HEK293 (cell line): Measurements from ENCODE around the gene LRRC4C.

Experiments
- CTCF ChIA-PET: fragments of 350-600 bp; formaldehyde crosslinking; extraction: SDS; loops from one replicate; lab custom pipeline; 2021; ENCODE audit warnings: antibody characterized with exemption; lab: Yijun Ruan, JAX
- POLR2A ChIA-PET: fragments of 300-600 bp; formaldehyde crosslinking; extraction: SDS; loops from one replicate; lab custom pipeline; 2020; ENCODE audit warnings: antibody characterized with exemption, inconsistent platforms; lab: Yijun Ruan, JAX
- H3K27ac ChIP-seq: fragments of 200-500 bp; sonication (Bioruptor generic); 2 replicates; pipeline ENCODE4 v1.5.1; 2014; ENCODE audit warnings: low read depth, low read length, control low read depth, inconsistent platforms; ENCODE audit errors: extremely low read depth
- H3K36me3 ChIP-seq, 2 experiments: fragments of 200-500 bp in 1 of 2; sonication (Bioruptor generic) in 1 of 2; 1 replicate in 1 of 2; 2 replicates in 1 of 2; pipeline ENCODE4 v1.5.1; 2014 to 2017; ENCODE audit warnings: inconsistent platforms in 2 of 2, low read length in 2 of 2; ENCODE audit not compliant: control insufficient read depth in 2 of 2, insufficient read depth in 1 of 2
- H3K4me1 ChIP-seq: fragments of 200-500 bp; sonication (Bioruptor generic); 2 replicates; pipeline ENCODE4 v1.5.1; 2014; ENCODE audit warnings: mild to moderate bottlenecking, low read length, inconsistent platforms; ENCODE audit not compliant: control insufficient read depth, insufficient read depth
- H3K4me3 ChIP-seq: 2 replicates; pipeline ENCODE4 v1.5.1; 2011; ENCODE audit warnings: low read depth, mild to moderate bottlenecking, control low read depth, low read length, moderate library complexity
- H3K9me3 ChIP-seq: fragments of 200-500 bp; sonication (Bioruptor generic); 2 replicates; pipeline ENCODE4 v1.5.1; 2014; ENCODE audit warnings: low read depth, low read length, inconsistent platforms; ENCODE audit not compliant: control insufficient read depth, insufficient read depth
- BCL11B ChIP-seq: fragments of 450-650 bp; formaldehyde crosslinking; IDR thresholded peaks from 2 replicates; pipeline ENCODE4 v1.5.1; 2016; ENCODE audit warnings: low read depth, missing biosample characterization, missing genetic modification characterization
- FEZF1 ChIP-seq: fragments of 450-650 bp; formaldehyde crosslinking; IDR thresholded peaks from 2 replicates; pipeline ENCODE4 v1.5.1; 2016; ENCODE audit warnings: missing biosample characterization, missing genetic modification characterization
- GLI2 ChIP-seq: fragments of 450-650 bp; formaldehyde crosslinking; IDR thresholded peaks from 2 replicates; pipeline ENCODE4; 2017; ENCODE audit warnings: missing biosample characterization, missing genetic modification characterization, low read depth, borderline replicate concordance
- IKZF3 ChIP-seq: fragments of 450-650 bp; IDR thresholded peaks from 2 replicates; pipeline ENCODE4 v1.5.0; 2018; ENCODE audit warnings: missing biosample characterization, mild to moderate bottlenecking, missing genetic modification characterization, moderate library complexity
- KLF9 ChIP-seq: fragments of 450-650 bp; formaldehyde crosslinking; IDR thresholded peaks from 2 replicates; pipeline ENCODE4 v1.5.1; 2016; ENCODE audit warnings: missing biosample characterization, missing genetic modification characterization, low read depth
- SALL2 ChIP-seq: fragments of 450-650 bp; formaldehyde crosslinking; IDR thresholded peaks from 2 replicates; pipeline ENCODE4 v1.5.0; 2017; ENCODE audit warnings: missing biosample characterization, mild to moderate bottlenecking, missing genetic modification characterization, borderline replicate concordance
- TCF7L2 ChIP-seq: IDR thresholded peaks from 2 replicates; pipeline ENCODE4 v1.6.1; 2011; ENCODE audit warnings: low read depth, mild to moderate bottlenecking, inconsistent platforms, low read length, moderate library complexity, borderline replicate concordance
- ZBTB1 ChIP-seq: fragments of 450-650 bp; formaldehyde crosslinking; IDR thresholded peaks from 2 replicates; pipeline ENCODE4 v1.5.1; 2016; ENCODE audit warnings: missing biosample characterization, missing genetic modification characterization
- ZBTB20 ChIP-seq: fragments of 450-650 bp; formaldehyde crosslinking; IDR thresholded peaks from 2 replicates; pipeline ENCODE4 v1.5.1; 2016; ENCODE audit warnings: missing biosample characterization, missing genetic modification characterization
- ZNF121 ChIP-seq: fragments of 450-650 bp; formaldehyde crosslinking; IDR thresholded peaks from 2 replicates; pipeline ENCODE4 v1.5.1; 2016; ENCODE audit warnings: missing biosample characterization, missing genetic modification characterization
- ZNF155 ChIP-seq: fragments of 450-650 bp; formaldehyde crosslinking; IDR thresholded peaks from 2 replicates; pipeline ENCODE4 v1.5.1; 2016; ENCODE audit warnings: missing biosample characterization, missing genetic modification characterization
- ZNF211 ChIP-seq: fragments of 450-650 bp; formaldehyde crosslinking; IDR thresholded peaks from 2 replicates; pipeline ENCODE4 v1.5.1; 2016; ENCODE audit warnings: low read depth, missing biosample characterization, missing genetic modification characterization
- ZNF223 ChIP-seq: fragments of 450-650 bp; formaldehyde crosslinking; IDR thresholded peaks from 2 replicates; pipeline ENCODE4 v1.5.1; 2016; ENCODE audit warnings: missing biosample characterization, missing genetic modification characterization
- ZNF23 ChIP-seq: fragments of 450-650 bp; formaldehyde crosslinking; IDR thresholded peaks from 2 replicates; pipeline ENCODE4 v1.5.1; 2016; ENCODE audit warnings: missing biosample characterization, missing genetic modification characterization, borderline replicate concordance
- ZNF248 ChIP-seq: fragments of 450-650 bp; formaldehyde crosslinking; IDR thresholded peaks from 2 replicates; pipeline ENCODE4 v1.5.1; 2017; ENCODE audit warnings: missing biosample characterization, missing genetic modification characterization
- ZNF266 ChIP-seq: fragments of 450-650 bp; formaldehyde crosslinking; IDR thresholded peaks from 2 replicates; pipeline ENCODE4 v1.5.1; 2016; ENCODE audit warnings: missing biosample characterization, missing genetic modification characterization, low read depth
- ZNF354C ChIP-seq: fragments of 450-650 bp; formaldehyde crosslinking; IDR thresholded peaks from 2 replicates; pipeline ENCODE4 v1.5.1; 2016; ENCODE audit warnings: missing biosample characterization, missing genetic modification characterization, low read depth, borderline replicate concordance
- ZNF433 ChIP-seq: fragments of 450-650 bp; formaldehyde crosslinking; IDR thresholded peaks from 2 replicates; pipeline ENCODE4 v1.5.1; 2016; ENCODE audit warnings: missing biosample characterization, missing genetic modification characterization, low read depth
- ZNF510 ChIP-seq: fragments of 450-650 bp; formaldehyde crosslinking; IDR thresholded peaks from 2 replicates; pipeline ENCODE4 v1.5.1; 2018; ENCODE audit warnings: mild to moderate bottlenecking, missing genetic modification characterization, missing biosample characterization; ENCODE audit not compliant: insufficient replicate concordance
- ZNF521 ChIP-seq: fragments of 450-650 bp; formaldehyde crosslinking; IDR thresholded peaks from 2 replicates; pipeline ENCODE4 v1.5.1; 2017; ENCODE audit warnings: missing biosample characterization, mild to moderate bottlenecking, missing genetic modification characterization
- ZNF529 ChIP-seq: fragments of 450-650 bp; formaldehyde crosslinking; IDR thresholded peaks from 2 replicates; pipeline ENCODE4 v1.5.1; 2017; ENCODE audit warnings: missing genetic modification characterization, missing biosample characterization; ENCODE audit not compliant: insufficient replicate concordance
- ZNF544 ChIP-seq: fragments of 450-650 bp; formaldehyde crosslinking; IDR thresholded peaks from 2 replicates; pipeline ENCODE4 v1.5.0; 2017; ENCODE audit warnings: missing biosample characterization, missing genetic modification characterization
- ZNF701 ChIP-seq: fragments of 450-650 bp; formaldehyde crosslinking; IDR thresholded peaks from 2 replicates; pipeline ENCODE4 v1.5.1; 2016; ENCODE audit warnings: missing biosample characterization, missing genetic modification characterization
- ZNF777 ChIP-seq: fragments of 450-650 bp; formaldehyde crosslinking; IDR thresholded peaks from 2 replicates; pipeline ENCODE4 v1.5.1; 2017; ENCODE audit warnings: missing biosample characterization, missing genetic modification characterization, borderline replicate concordance
- ZNF785 ChIP-seq: fragments of 450-650 bp; formaldehyde crosslinking; IDR thresholded peaks from 2 replicates; pipeline ENCODE4 v1.5.1; 2016; ENCODE audit warnings: missing biosample characterization, missing genetic modification characterization
- ZNF792 ChIP-seq: fragments of 450-650 bp; formaldehyde crosslinking; IDR thresholded peaks from 2 replicates; pipeline ENCODE4 v1.5.1; 2016; ENCODE audit warnings: missing biosample characterization, missing genetic modification characterization
- ZXDB ChIP-seq: fragments of 450-650 bp; formaldehyde crosslinking; IDR thresholded peaks from 2 replicates; pipeline ENCODE4 v1.5.1; 2016; ENCODE audit warnings: missing biosample characterization, missing genetic modification characterization
- TF ChIP-seq, protein P1 (sequence below): fragments of 450-650 bp; formaldehyde crosslinking; IDR thresholded peaks from 2 replicates; pipeline ENCODE4 v1.5.1; 2017; ENCODE audit warnings: missing biosample characterization, missing genetic modification characterization
- TF ChIP-seq, protein P2 (sequence below): fragments of 450-650 bp; formaldehyde crosslinking; IDR thresholded peaks from 2 replicates; pipeline ENCODE4 v1.5.1; 2016; ENCODE audit warnings: missing biosample characterization, missing genetic modification characterization
- TF ChIP-seq, protein P3 (sequence below): fragments of 450-650 bp; formaldehyde crosslinking; IDR thresholded peaks from 2 replicates; pipeline ENCODE4 v1.5.1; 2016; ENCODE audit warnings: missing biosample characterization, missing genetic modification characterization
- TF ChIP-seq, protein P4 (sequence below): fragments of 450-650 bp; formaldehyde crosslinking; IDR thresholded peaks from 2 replicates; pipeline ENCODE4 v1.5.1; 2016; ENCODE audit warnings: missing biosample characterization, missing genetic modification characterization

LRRC4C gene

DNA sequence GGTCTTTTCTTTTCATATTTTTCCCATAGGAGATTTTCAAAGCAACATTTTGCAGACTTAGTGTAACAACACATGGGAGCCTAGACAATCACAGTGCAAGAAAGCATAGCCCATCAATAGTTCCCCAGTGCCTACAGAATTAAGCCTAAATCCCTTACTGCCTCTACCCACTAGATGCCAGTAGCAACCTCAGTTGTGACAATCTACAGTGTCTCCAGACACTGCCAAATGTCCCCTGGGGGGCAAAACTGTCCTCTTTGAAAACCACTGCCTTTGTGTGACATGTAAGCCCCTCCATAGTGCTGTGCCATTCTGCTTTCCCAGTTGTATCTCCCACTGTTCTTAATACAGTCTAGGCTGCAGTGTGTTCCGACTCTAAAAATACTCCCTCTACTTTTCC, 1329.0 kb downstream of the LRRC4C start:
- Histone ChIP-seq H3K4me1 (no peaks in the 10 kb centered on the region), H3K4me3 (no peak overlapping the region), H3K27ac (no peak overlapping the region), H3K36me3 (no peaks in the 10 kb centered on the region), H3K9me3 (no peaks in the 10 kb centered on the region)
- POLR2A ChIA-PET = no interaction called here
- CTCF ChIA-PET = interaction anchor here (1.7 kb wide), 1 partner anchor 164 kb away, joined by 7 read pairs; no protein-coding TSS in a partner anchor
- TF ChIP-seq, protein P1, sequence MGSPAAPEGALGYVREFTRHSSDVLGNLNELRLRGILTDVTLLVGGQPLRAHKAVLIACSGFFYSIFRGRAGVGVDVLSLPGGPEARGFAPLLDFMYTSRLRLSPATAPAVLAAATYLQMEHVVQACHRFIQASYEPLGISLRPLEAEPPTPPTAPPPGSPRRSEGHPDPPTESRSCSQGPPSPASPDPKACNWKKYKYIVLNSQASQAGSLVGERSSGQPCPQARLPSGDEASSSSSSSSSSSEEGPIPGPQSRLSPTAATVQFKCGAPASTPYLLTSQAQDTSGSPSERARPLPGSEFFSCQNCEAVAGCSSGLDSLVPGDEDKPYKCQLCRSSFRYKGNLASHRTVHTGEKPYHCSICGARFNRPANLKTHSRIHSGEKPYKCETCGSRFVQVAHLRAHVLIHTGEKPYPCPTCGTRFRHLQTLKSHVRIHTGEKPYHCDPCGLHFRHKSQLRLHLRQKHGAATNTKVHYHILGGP (tag by site-specific recombination) = no peak
- TF ChIP-seq GLI2 (no peak), SALL2 (tag by site-specific recombination) (no peak), ZXDB (tag by site-specific recombination) (no peak), FEZF1 (tag by site-specific recombination) (no peak), ZNF354C (tag by site-specific recombination) (no peak), IKZF3 (tag by site-specific recombination) (no peak), ZNF223 (tag by site-specific recombination) (no peak)
- TF ChIP-seq, protein P2, sequence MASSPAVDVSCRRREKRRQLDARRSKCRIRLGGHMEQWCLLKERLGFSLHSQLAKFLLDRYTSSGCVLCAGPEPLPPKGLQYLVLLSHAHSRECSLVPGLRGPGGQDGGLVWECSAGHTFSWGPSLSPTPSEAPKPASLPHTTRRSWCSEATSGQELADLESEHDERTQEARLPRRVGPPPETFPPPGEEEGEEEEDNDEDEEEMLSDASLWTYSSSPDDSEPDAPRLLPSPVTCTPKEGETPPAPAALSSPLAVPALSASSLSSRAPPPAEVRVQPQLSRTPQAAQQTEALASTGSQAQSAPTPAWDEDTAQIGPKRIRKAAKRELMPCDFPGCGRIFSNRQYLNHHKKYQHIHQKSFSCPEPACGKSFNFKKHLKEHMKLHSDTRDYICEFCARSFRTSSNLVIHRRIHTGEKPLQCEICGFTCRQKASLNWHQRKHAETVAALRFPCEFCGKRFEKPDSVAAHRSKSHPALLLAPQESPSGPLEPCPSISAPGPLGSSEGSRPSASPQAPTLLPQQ = no peak

DNA sequence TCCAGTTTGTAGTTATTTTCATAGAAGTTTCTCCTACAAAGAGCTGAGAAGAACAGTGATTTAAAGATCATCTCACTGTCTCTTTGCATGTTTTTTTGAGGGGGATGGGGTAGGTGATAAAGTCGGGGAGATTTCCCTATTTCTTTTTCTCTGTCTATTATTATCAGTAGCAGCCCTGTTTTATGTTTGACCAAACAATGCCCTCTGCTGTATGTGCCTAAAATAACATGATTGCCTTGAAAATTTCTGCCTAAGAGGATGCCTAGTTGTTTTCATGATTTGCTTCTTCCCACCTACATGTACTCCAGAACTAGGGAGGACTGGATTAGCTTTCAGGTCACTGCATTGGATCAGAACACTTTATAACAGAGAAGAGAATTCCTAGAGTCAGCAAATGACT, 1330.2 kb downstream of the LRRC4C start:
- Histone ChIP-seq H3K36me3 (no peaks in the 10 kb centered on the region), H3K27ac (no peak overlapping the region), H3K9me3 (no peaks in the 10 kb centered on the region)
- CTCF ChIA-PET = interaction anchor here (1.7 kb wide), 1 partner anchor 165 kb away, joined by 7 read pairs; no protein-coding TSS in a partner anchor
- TF ChIP-seq ZBTB1 (tag by site-specific recombination) (no peak), ZNF785 (tag by site-specific recombination) (no peak), ZNF510 (tag by site-specific recombination) (no peak), ZNF266 (tag by site-specific recombination) (no peak), ZNF701 (tag by site-specific recombination) (no peak), ZNF777 (no peak), ZNF121 (tag by site-specific recombination) (no peak), ZNF248 (tag by site-specific recombination) (no peak), ZNF155 (tag by site-specific recombination) (no peak), BCL11B (tag by site-specific recombination) (no peak), ZNF223 (tag by site-specific recombination) (no peak), ZNF433 (tag by site-specific recombination) (no peak)
- TF ChIP-seq, all 188 proteins: peak for 0
- no peak overlapping the region for H3K4me3 ChIP-seq
- H3K4me1 ChIP-seq = no peaks in the 10 kb centered on the region
- POLR2A ChIA-PET = no interaction called here

DNA sequence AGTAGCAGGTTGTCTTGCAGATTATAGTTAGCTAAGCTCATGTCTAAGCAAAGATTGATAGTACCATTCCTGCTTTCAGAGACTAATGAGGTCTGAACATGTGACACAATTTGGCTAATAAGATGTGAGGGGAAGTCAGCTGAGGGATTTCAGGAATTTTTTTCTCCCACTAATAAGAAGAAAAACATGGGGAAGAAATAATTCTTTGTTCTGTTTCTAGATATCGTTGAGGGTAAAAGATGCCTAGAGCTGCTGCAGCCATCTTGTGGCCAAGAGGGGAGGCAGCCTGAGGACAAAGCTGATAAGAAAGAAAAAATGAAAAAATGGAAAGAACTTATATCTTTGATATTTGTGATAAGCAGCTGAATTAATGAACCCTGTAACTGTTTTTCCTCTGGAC, 1334.4 kb downstream of the LRRC4C start:
- Histone ChIP-seq H3K4me1 (no peaks in the 10 kb centered on the region), H3K4me3 (no peak overlapping the region), H3K36me3 (no peaks in the 10 kb centered on the region), H3K27ac (no peak overlapping the region), H3K9me3 (no peaks in the 10 kb centered on the region)
- ChIA-PET POLR2A (no interaction called here), CTCF (interaction anchor here (0.7 kb wide), 2 partner anchors 34 to 417 kb away, joined by 3 read pairs; no protein-coding TSS in a partner anchor)
- TF ChIP-seq ZNF23 (tag by site-specific recombination) = no peak
- TF ChIP-seq ZNF792 = no peak
- no peak for TF ChIP-seq ZNF521 (tag by site-specific recombination)
- TF ChIP-seq KLF9 (tag by site-specific recombination) = no peak
- no peak for TF ChIP-seq ZNF529 (tag by site-specific recombination)
- TF ChIP-seq ZNF544 = no peak
- TF ChIP-seq, protein P3, sequence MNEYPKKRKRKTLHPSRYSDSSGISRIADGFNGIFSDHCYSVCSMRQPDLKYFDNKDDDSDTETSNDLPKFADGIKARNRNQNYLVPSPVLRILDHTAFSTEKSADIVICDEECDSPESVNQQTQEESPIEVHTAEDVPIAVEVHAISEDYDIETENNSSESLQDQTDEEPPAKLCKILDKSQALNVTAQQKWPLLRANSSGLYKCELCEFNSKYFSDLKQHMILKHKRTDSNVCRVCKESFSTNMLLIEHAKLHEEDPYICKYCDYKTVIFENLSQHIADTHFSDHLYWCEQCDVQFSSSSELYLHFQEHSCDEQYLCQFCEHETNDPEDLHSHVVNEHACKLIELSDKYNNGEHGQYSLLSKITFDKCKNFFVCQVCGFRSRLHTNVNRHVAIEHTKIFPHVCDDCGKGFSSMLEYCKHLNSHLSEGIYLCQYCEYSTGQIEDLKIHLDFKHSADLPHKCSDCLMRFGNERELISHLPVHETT = no peak
- no peak for TF ChIP-seq ZNF211
- TF ChIP-seq, protein P4, sequence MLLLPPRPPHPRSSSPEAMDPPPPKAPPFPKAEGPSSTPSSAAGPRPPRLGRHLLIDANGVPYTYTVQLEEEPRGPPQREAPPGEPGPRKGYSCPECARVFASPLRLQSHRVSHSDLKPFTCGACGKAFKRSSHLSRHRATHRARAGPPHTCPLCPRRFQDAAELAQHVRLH (tag by site-specific recombination) = no peak
- TF ChIP-seq TCF7L2 = no peak
- TF ChIP-seq ZBTB20 = no peak
